Measurements from ENCODE around the gene ARL15.

The ARL15 gene

DNA sequence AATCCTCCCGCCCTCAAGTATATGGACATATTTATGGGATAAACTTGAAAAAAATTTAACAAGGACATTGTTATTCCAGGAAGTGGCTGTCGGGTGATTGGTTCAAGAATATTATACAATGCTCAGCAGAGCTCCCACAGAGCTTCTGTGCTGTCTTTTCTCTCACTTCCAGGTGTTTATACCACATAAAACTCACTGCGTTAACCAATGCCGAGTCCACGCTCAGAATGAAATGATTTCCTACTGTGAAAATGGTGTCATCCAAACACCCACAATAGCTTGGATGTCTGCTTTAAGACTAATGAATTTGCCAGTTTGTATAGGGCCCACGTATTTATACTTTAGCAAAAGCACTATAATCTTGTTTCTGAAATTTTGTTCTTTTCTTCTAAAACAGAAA is 381.7 kb downstream of the ARL15 start:
- Histone ChIP-seq H3K4me1 (no peaks in the 10 kb centered on the region), H2AFZ (no peak overlapping the region), H3K4me3 (ENCODE audit: low read depth, low read length) (no peak overlapping the region), H3K9me3 (ENCODE audit: control insufficient read depth, low read length) (no peaks in the 10 kb centered on the region), H3K9ac (no peak overlapping the region), H3K27me3 (ENCODE audit: control insufficient read depth, insufficient read depth, low read length) (no peaks in the 10 kb centered on the region), H3K4me2 (ENCODE audit: low read length) (no peak overlapping the region), H3K27ac (no peak overlapping the region), H3K79me2 (no peaks in the 10 kb centered on the region), H3K36me3 (ENCODE audit: control insufficient read depth, insufficient read depth, low read length) (no peaks in the 10 kb centered on the region)
- TF ChIP-seq, protein P1, sequence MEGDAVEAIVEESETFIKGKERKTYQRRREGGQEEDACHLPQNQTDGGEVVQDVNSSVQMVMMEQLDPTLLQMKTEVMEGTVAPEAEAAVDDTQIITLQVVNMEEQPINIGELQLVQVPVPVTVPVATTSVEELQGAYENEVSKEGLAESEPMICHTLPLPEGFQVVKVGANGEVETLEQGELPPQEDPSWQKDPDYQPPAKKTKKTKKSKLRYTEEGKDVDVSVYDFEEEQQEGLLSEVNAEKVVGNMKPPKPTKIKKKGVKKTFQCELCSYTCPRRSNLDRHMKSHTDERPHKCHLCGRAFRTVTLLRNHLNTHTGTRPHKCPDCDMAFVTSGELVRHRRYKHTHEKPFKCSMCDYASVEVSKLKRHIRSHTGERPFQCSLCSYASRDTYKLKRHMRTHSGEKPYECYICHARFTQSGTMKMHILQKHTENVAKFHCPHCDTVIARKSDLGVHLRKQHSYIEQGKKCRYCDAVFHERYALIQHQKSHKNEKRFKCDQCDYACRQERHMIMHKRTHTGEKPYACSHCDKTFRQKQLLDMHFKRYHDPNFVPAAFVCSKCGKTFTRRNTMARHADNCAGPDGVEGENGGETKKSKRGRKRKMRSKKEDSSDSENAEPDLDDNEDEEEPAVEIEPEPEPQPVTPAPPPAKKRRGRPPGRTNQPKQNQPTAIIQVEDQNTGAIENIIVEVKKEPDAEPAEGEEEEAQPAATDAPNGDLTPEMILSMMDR (IDR thresholded peaks at IDR 0.05) = no peak

DNA sequence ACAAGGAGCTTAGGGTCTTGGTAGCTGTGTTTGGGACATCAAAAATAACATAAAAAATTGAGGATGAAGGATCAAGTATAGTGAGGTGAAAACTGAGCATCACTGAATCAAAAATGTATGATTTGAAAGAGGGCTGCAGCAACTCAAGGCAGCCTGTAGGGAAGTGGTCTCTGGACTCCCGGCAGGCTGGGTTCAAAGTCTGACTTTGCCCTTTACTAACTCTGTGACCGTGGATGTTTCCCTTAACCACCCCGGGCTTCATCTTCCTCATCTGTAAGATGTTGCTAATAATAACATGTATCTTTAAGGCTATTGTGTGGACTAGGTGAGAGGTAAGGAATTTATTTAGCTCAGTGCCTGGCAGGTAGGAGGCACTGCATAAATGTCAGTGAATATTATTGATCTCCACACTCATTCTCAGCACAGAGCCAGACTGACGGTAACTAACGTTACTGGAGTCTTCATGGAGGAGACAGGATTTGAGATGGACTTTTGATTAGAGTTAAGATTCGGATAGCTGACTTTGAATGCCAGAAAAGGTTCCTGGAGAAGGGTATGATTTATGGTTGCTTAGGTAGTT is 382.6 kb downstream of the ARL15 start:
- Histone ChIP-seq H3K9ac (no peak overlapping the region), H2AFZ (no peak overlapping the region), H3K36me3 (ENCODE audit: control insufficient read depth, insufficient read depth, low read length) (no peaks in the 10 kb centered on the region), H3K4me2 (ENCODE audit: low read length) (no peak overlapping the region), H3K4me1 (no peaks in the 10 kb centered on the region), H3K79me2 (no peaks in the 10 kb centered on the region), H3K4me3 (ENCODE audit: low read depth, low read length) (no peak overlapping the region), H3K27ac (no peak overlapping the region), H3K27me3 (ENCODE audit: control insufficient read depth, insufficient read depth, low read length) (no peaks in the 10 kb centered on the region), H3K9me3 (ENCODE audit: control insufficient read depth, low read length) (no peaks in the 10 kb centered on the region)
- TF ChIP-seq, protein P1 (IDR thresholded peaks at IDR 0.05) = no peak

DNA sequence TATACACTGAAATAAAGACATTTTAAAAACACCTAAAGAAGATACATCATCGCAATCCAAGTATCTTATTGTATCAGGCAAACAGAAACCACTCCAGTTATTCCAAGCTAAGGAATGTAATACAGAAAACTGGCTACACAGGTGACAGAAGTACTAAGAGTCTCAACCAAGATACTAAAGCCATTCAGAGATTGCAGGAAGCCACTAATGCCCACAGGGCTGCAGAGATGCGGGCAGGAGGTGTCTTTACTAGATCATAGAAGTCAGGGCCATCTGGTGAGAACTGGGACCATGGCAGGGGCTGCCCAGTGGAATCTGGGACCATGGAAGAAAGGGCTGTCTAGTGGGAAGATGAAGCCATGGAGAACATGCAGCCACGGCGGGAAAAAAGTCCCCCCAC is 384.3 kb downstream of the ARL15 start:
- Histone ChIP-seq H3K79me2 (no peaks in the 10 kb centered on the region), H3K4me2 (ENCODE audit: low read length) (no peak overlapping the region), H2AFZ (no peak overlapping the region), H3K9me3 (ENCODE audit: control insufficient read depth, low read length) (no peaks in the 10 kb centered on the region), H3K27me3 (ENCODE audit: control insufficient read depth, insufficient read depth, low read length) (no peaks in the 10 kb centered on the region), H3K27ac (no peak overlapping the region), H3K4me3 (ENCODE audit: low read depth, low read length) (no peak overlapping the region), H3K36me3 (ENCODE audit: control insufficient read depth, insufficient read depth, low read length) (no peaks in the 10 kb centered on the region), H3K9ac (no peak overlapping the region), H3K4me1 (no peaks in the 10 kb centered on the region)
- TF ChIP-seq, protein P1 (IDR thresholded peaks at IDR 0.05) = no peak

DNA sequence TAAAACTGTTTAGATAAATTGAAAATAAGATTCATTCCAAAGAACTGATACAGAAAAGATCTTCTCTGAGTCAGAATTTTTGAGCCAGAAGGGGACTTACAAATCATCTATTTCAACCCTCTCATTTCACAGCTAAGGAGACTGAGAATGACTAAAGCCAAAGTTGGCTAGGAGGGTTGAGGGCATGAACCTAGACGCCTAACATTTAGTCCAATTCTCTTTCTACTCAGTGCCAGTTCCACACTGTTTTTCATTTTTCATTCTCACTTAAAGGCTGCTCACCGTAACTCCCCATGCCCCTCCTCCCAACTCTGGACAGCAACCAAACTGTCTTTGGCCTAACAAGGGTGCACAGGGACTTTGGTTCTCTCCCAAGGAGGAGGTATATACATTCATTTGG is 386.0 kb downstream of the ARL15 start:
- Histone ChIP-seq H3K4me1 (no peaks in the 10 kb centered on the region), H3K4me3 (ENCODE audit: low read depth, low read length) (no peak overlapping the region), H3K27me3 (ENCODE audit: control insufficient read depth, insufficient read depth, low read length) (no peaks in the 10 kb centered on the region), H3K79me2 (no peaks in the 10 kb centered on the region), H2AFZ (no peak overlapping the region), H3K4me2 (ENCODE audit: low read length) (no peak overlapping the region), H3K9me3 (ENCODE audit: control insufficient read depth, low read length) (no peaks in the 10 kb centered on the region), H3K36me3 (ENCODE audit: control insufficient read depth, insufficient read depth, low read length) (no peaks in the 10 kb centered on the region), H3K27ac (no peak overlapping the region), H3K9ac (no peak overlapping the region)
- TF ChIP-seq, protein P1 (IDR thresholded peaks at IDR 0.05) = no peak

DNA sequence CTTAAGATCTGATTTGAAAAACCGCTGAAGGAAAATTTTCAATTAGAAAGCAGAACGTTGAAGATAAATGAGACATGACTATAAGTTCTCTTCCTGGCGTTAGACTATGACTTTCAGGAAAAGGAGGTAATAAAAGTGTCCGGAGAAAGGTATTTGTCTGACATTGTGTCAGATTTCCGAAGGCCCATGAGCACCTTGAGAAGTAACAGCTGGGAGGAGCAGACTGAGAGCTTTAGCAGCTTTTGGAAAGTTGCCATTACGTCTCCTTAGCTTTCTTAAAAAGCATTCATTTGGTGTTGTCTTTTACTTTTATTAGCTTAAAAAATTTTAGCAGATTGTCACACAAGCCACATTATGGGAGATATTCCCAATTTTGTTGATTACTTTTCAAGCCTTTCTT is 386.4 kb downstream of the ARL15 start:
- Histone ChIP-seq H3K4me1 (no peaks in the 10 kb centered on the region), H3K27me3 (ENCODE audit: control insufficient read depth, insufficient read depth, low read length) (no peaks in the 10 kb centered on the region), H3K9me3 (ENCODE audit: control insufficient read depth, low read length) (no peaks in the 10 kb centered on the region)

More for the DNA sequence above, 386.4 kb downstream of the ARL15 start:
- H3K36me3 ChIP-seq (ENCODE audit: control insufficient read depth, insufficient read depth, low read length) = no peaks in the 10 kb centered on the region
- no peaks in the 10 kb centered on the region for H3K79me2 ChIP-seq
- H3K9ac ChIP-seq = no peak overlapping the region
- H3K4me2 ChIP-seq (ENCODE audit: low read length) = no peak overlapping the region
- no peak overlapping the region for H2AFZ ChIP-seq
- no peak overlapping the region for H3K4me3 ChIP-seq (ENCODE audit: low read depth, low read length)
- TF ChIP-seq, protein P1 (IDR thresholded peaks at IDR 0.05) = no peak
- H3K27ac ChIP-seq = no peak overlapping the region

All from parathyroid adenoma (tissue), 2 donors.